Fibroblast of lung (primary cell): Measurements from ENCODE around the gene ZNF346. TPM values are rescaled to one million over a fixed set of nuclear protein-coding genes. Genes with fewer than 3 reads are reported as not detected.

Experiments used
- DNase-seq, 2 donors: peaks; one replicate each; pipeline versions ENCODE4 v3.0.0 to v3.0.0-alpha.2; 2010; ENCODE audit warnings: low read depth in 2 of 2
- H2AFZ ChIP-seq: 2 replicates; pipeline ENCODE4 v1.5.1; 2012; ENCODE audit warnings: low read length, control low read depth, inconsistent platforms
- H3K27ac ChIP-seq: 2 replicates; pipeline ENCODE4 v1.5.1; 2011; ENCODE audit warnings: low read length, control low read depth; ENCODE audit not compliant: insufficient read depth
- H3K27me3 ChIP-seq: 2 replicates; pipeline ENCODE4 v1.5.1; 2011; ENCODE audit warnings: mild to moderate bottlenecking, low read length; ENCODE audit not compliant: control insufficient read depth, insufficient read depth
- H3K36me3 ChIP-seq: 2 replicates; pipeline ENCODE4 v1.5.1; 2011; ENCODE audit warnings: low read length; ENCODE audit not compliant: control insufficient read depth, insufficient read depth
- H3K4me1 ChIP-seq: 2 replicates; pipeline ENCODE4 v1.5.1; 2011; ENCODE audit warnings: low read length; ENCODE audit not compliant: control insufficient read depth, insufficient read depth; ENCODE audit errors: extremely low read depth
- H3K4me2 ChIP-seq: 2 replicates; pipeline ENCODE4 v1.5.1; 2011; ENCODE audit warnings: low read length, control low read depth; ENCODE audit not compliant: insufficient read depth; ENCODE audit errors: extremely low read depth
- H3K4me3 ChIP-seq, 4 experiments: fragments of 200-600 bp in 1 of 4; sonication (generic) in 1 of 4; replicated peaks in 1 of 4; 2 replicates each; pipeline ENCODE4 v1.5.1; 2011 to 2016; ENCODE audit warnings: low read length in 4 of 4, low read depth in 3 of 4, mild to moderate bottlenecking in 3 of 4, control low read depth in 2 of 4, inconsistent platforms in 1 of 4, mixed read lengths in 1 of 4; ENCODE audit not compliant: insufficient read depth in 1 of 4; ENCODE audit errors: control extremely low read depth in 1 of 4
- H3K79me2 ChIP-seq: 2 replicates; pipeline ENCODE4 v1.5.1; 2012; ENCODE audit warnings: mild to moderate bottlenecking, low read length, inconsistent platforms; ENCODE audit not compliant: control insufficient read depth, insufficient read depth
- H3K9ac ChIP-seq: 2 replicates; pipeline ENCODE4 v1.5.1; 2011; ENCODE audit warnings: mild to moderate bottlenecking, low read length, control low read depth; ENCODE audit not compliant: insufficient read depth
- H3K9me3 ChIP-seq: 2 replicates; pipeline ENCODE4 v1.5.1; 2012; ENCODE audit warnings: low read depth, low read length; ENCODE audit not compliant: control insufficient read depth, insufficient read depth
- H4K20me1 ChIP-seq: 2 replicates; pipeline ENCODE4 v1.5.1; 2011; ENCODE audit warnings: low read length; ENCODE audit not compliant: control insufficient read depth, insufficient read depth; ENCODE audit errors: extremely low read depth
- CTCF ChIP-seq, 2 donors: IDR thresholded peaks in 1 of 2; conservative IDR thresholded peaks in 1 of 2; 1 replicate in 1 of 2; 2 replicates in 1 of 2; pipeline ENCODE4 v1.5.1; 2011 to 2012; ENCODE audit warnings: low read length in 2 of 2, control low read depth in 1 of 2, inconsistent platforms in 1 of 2, low read depth in 1 of 2, mild to moderate bottlenecking in 1 of 2
- EZH2 ChIP-seq: IDR thresholded peaks from 2 replicates; pipeline ENCODE4 v1.5.1; 2012; ENCODE audit warnings: low read length, control low read depth, mild to moderate bottlenecking; ENCODE audit errors: missing control alignments
- polyA plus RNA-seq, 2 donors: library from polyadenylated mRNA; depleted of rRNA in 1 of 2; stranded (reverse) in 1 of 2; unstranded in 1 of 2; fragments of >200 nt; gene quantifications; 2 replicates each; pipeline ENCODE4 v1.2.1, GENCODE V29; 2011 to 2012; ENCODE audit warnings: missing spikeins in 1 of 2
- total RNA-seq: library from RNA; depleted of rRNA; stranded (reverse); fragments of >200 nt; gene quantifications from 2 replicates; pipeline ENCODE4 v1.2.1, GENCODE V29; 2014

ZNF346 gene
- total and polyA plus RNA-seq, 2 donors (not counting 1 experiment from before 2014, with no cell fraction given), result 14.0 to 14.9 TPM

- no peaks in the 10 kb centered on the region for H4K20me1 ChIP-seq
- TF ChIP-seq EZH2 (no peak), CTCF (conservative IDR thresholded peaks at IDR 0.05 in 1 of 2, IDR thresholded peaks at IDR 0.05 in 1 of 2; ENCODE audit: low read depth in 1 of 2, low read length in 2 of 2) (no peak)
- no peak for DNase-seq
- no peak overlapping the region for H3K27ac ChIP-seq
- no peak overlapping the region for H3K4me3 ChIP-seq
- no peaks in the 10 kb centered on the region for H3K9me3 ChIP-seq
- H3K27me3 ChIP-seq, result no peaks in the 10 kb centered on the region
- H3K4me1 ChIP-seq, result no peaks in the 10 kb centered on the region
- peaks cover 7% of the 10 kb centered on the region for H3K36me3 ChIP-seq
- H3K9ac ChIP-seq, result no peak overlapping the region
- H3K4me2 ChIP-seq, result no peak overlapping the region
- no peaks in the 10 kb centered on the region for H3K79me2 ChIP-seq
- H2AFZ ChIP-seq, result no peak overlapping the region
These were observed 42.2 kb downstream of the ZNF346 start for GRCh38 chr5:177064500-177065277.

GRCh38 chr5:177065491-177065890 lies 43.0 kb downstream of the ZNF346 start:
- H4K20me1 ChIP-seq, result no peaks in the 10 kb centered on the region
- no peak for DNase-seq
- H3K4me2 ChIP-seq, result no peak overlapping the region
- no peak for TF ChIP-seq EZH2
- no peak for TF ChIP-seq CTCF (conservative IDR thresholded peaks at IDR 0.05 in 1 of 2, IDR thresholded peaks at IDR 0.05 in 1 of 2; ENCODE audit: low read depth in 1 of 2, low read length in 2 of 2)
- no peak overlapping the region for H2AFZ ChIP-seq
- H3K79me2 ChIP-seq, result no peaks in the 10 kb centered on the region
- H3K9ac ChIP-seq, result no peak overlapping the region
- no peak overlapping the region for H3K27ac ChIP-seq
- H3K27me3 ChIP-seq, result no peaks in the 10 kb centered on the region
- H3K4me1 ChIP-seq, result no peaks in the 10 kb centered on the region
- H3K36me3 ChIP-seq, result peaks cover 7% of the 10 kb centered on the region
- H3K9me3 ChIP-seq, result no peaks in the 10 kb centered on the region
- no peak overlapping the region for H3K4me3 ChIP-seq

DNA sequence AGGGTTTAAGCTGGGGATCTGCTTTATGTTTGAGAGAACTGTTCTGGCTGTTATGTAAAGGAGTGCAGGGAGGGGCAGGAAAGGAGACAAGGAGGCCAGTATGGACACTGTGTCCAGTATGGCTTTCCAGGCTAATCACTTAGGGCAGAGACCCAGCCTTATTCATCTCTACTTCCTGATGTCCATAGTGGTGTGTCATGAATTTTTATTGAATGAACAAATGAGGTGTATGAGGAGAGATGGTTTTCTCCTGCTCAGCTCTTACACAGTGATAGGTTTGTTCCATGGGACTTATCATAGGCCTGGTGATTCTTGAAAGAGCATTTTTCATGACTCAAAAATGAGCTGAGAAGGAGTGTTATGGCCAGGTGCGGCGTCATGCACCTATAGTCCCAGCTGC lies 43.7 kb downstream of the ZNF346 start:
- Histone ChIP-seq H3K36me3 (peaks cover 7% of the 10 kb centered on the region), H3K27me3 (no peaks in the 10 kb centered on the region), H3K27ac (no peak overlapping the region), H4K20me1 (no peaks in the 10 kb centered on the region), H3K9ac (no peak overlapping the region), H2AFZ (no peak overlapping the region), H3K9me3 (no peaks in the 10 kb centered on the region), H3K79me2 (no peaks in the 10 kb centered on the region), H3K4me3 (no peak overlapping the region), H3K4me1 (no peaks in the 10 kb centered on the region), H3K4me2 (no peak overlapping the region)
- no peak for TF ChIP-seq CTCF (conservative IDR thresholded peaks at IDR 0.05 in 1 of 2, IDR thresholded peaks at IDR 0.05 in 1 of 2; ENCODE audit: low read depth in 1 of 2, low read length in 2 of 2)
- TF ChIP-seq EZH2, result no peak
- no peak for DNase-seq
